ENCODE measurements around the gene RNPC3. TPM values are rescaled to one million over a fixed set of nuclear protein-coding genes. Genes with fewer than 3 reads are reported as not detected.

The RNPC3 gene
- total RNA-seq, 1 experiment from 2014 or later, result 16.4 TPM

DNA sequence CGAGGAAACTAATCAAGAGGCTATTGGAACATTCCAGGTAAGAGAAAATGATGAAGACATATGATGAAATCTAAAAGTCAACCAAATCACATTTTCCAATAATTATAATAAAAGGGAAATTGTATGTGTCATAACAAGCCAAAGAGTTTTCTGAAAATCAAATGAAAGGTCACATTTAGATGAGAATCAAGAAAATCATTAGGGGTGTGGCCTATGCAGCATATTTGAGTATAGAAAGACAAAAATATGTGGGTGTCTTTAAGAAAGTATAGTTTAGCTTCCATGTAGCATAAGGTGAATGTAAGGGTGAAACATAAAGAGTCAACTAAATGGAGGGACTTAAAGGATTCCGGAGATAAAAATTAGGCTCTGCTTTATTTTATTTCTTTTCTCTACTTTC lies 9.2 kb upstream of the RNPC3 start (continued):
- TF ChIP-seq JAZF1 (CRISPR knock-in tag; IDR thresholded peaks at IDR 0.05), result no peak
- no peak for TF ChIP-seq CREB1 (CRISPR knock-in tag; IDR thresholded peaks at IDR 0.05)
- TF ChIP-seq CREM (CRISPR knock-in tag; IDR thresholded peaks at IDR 0.05), result no peak
- TF ChIP-seq GRHL2 (CRISPR knock-in tag; IDR thresholded peaks at IDR 0.05; ENCODE audit: insufficient replicate concordance, severe bottlenecking), result no peak
- TF ChIP-seq, protein P1, sequence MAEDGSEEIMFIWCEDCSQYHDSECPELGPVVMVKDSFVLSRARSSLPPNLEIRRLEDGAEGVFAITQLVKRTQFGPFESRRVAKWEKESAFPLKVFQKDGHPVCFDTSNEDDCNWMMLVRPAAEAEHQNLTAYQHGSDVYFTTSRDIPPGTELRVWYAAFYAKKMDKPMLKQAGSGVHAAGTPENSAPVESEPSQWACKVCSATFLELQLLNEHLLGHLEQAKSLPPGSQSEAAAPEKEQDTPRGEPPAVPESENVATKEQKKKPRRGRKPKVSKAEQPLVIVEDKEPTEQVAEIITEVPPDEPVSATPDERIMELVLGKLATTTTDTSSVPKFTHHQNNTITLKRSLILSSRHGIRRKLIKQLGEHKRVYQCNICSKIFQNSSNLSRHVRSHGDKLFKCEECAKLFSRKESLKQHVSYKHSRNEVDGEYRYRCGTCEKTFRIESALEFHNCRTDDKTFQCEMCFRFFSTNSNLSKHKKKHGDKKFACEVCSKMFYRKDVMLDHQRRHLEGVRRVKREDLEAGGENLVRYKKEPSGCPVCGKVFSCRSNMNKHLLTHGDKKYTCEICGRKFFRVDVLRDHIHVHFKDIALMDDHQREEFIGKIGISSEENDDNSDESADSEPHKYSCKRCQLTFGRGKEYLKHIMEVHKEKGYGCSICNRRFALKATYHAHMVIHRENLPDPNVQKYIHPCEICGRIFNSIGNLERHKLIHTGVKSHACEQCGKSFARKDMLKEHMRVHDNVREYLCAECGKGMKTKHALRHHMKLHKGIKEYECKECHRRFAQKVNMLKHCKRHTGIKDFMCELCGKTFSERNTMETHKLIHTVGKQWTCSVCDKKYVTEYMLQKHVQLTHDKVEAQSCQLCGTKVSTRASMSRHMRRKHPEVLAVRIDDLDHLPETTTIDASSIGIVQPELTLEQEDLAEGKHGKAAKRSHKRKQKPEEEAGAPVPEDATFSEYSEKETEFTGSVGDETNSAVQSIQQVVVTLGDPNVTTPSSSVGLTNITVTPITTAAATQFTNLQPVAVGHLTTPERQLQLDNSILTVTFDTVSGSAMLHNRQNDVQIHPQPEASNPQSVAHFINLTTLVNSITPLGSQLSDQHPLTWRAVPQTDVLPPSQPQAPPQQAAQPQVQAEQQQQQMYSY (CRISPR knock-in tag; IDR thresholded peaks at IDR 0.05), result no peak
- no peak for TF ChIP-seq TP53 (CRISPR knock-in tag; IDR thresholded peaks at IDR 0.05)
- TF ChIP-seq, protein P2, sequence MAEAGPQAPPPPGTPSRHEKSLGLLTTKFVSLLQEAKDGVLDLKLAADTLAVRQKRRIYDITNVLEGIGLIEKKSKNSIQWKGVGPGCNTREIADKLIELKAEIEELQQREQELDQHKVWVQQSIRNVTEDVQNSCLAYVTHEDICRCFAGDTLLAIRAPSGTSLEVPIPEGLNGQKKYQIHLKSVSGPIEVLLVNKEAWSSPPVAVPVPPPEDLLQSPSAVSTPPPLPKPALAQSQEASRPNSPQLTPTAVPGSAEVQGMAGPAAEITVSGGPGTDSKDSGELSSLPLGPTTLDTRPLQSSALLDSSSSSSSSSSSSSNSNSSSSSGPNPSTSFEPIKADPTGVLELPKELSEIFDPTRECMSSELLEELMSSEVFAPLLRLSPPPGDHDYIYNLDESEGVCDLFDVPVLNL (CRISPR knock-in tag; IDR thresholded peaks at IDR 0.05; ENCODE audit: borderline replicate concordance, low read depth), result no peak
- TF ChIP-seq ETV6 (CRISPR knock-in tag; IDR thresholded peaks at IDR 0.05), result no peak
- TF ChIP-seq, protein P3, sequence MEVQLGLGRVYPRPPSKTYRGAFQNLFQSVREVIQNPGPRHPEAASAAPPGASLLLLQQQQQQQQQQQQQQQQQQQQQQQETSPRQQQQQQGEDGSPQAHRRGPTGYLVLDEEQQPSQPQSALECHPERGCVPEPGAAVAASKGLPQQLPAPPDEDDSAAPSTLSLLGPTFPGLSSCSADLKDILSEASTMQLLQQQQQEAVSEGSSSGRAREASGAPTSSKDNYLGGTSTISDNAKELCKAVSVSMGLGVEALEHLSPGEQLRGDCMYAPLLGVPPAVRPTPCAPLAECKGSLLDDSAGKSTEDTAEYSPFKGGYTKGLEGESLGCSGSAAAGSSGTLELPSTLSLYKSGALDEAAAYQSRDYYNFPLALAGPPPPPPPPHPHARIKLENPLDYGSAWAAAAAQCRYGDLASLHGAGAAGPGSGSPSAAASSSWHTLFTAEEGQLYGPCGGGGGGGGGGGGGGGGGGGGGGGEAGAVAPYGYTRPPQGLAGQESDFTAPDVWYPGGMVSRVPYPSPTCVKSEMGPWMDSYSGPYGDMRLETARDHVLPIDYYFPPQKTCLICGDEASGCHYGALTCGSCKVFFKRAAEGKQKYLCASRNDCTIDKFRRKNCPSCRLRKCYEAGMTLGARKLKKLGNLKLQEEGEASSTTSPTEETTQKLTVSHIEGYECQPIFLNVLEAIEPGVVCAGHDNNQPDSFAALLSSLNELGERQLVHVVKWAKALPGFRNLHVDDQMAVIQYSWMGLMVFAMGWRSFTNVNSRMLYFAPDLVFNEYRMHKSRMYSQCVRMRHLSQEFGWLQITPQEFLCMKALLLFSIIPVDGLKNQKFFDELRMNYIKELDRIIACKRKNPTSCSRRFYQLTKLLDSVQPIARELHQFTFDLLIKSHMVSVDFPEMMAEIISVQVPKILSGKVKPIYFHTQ (CRISPR knock-in tag; IDR thresholded peaks at IDR 0.05), result no peak
- TF ChIP-seq, protein P4, sequence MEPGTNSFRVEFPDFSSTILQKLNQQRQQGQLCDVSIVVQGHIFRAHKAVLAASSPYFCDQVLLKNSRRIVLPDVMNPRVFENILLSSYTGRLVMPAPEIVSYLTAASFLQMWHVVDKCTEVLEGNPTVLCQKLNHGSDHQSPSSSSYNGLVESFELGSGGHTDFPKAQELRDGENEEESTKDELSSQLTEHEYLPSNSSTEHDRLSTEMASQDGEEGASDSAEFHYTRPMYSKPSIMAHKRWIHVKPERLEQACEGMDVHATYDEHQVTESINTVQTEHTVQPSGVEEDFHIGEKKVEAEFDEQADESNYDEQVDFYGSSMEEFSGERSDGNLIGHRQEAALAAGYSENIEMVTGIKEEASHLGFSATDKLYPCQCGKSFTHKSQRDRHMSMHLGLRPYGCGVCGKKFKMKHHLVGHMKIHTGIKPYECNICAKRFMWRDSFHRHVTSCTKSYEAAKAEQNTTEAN (CRISPR knock-in tag; IDR thresholded peaks at IDR 0.05), result no peak
- no peak for TF ChIP-seq ZNF138 (CRISPR knock-in tag; conservative IDR thresholded peaks at IDR 0.05)
- TF ChIP-seq, protein P5, sequence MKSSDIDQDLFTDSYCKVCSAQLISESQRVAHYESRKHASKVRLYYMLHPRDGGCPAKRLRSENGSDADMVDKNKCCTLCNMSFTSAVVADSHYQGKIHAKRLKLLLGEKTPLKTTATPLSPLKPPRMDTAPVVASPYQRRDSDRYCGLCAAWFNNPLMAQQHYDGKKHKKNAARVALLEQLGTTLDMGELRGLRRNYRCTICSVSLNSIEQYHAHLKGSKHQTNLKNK (CRISPR knock-in tag; IDR thresholded peaks at IDR 0.05), result no peak
- no peak for TF ChIP-seq ELF4 (CRISPR knock-in tag; IDR thresholded peaks at IDR 0.05; ENCODE audit: low read depth)

DNA sequence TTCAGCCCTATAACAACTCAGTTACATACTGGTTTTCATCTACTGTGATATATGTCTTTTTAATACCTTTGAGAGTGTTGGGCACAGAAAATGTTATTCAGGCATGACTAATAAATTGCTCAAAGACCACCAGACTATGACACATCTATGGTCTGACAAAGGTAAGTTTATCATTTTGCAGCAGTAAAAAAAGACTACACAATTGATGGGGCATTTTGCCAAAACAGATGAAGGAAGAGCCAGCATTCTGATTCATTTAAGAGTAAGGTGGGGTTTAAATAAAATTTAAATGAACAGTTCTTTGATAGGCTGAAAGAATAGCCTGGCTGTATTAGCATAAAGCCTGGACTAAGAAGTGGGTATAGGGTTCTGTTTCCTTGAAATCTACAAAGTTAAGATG lies 8.8 kb upstream of the RNPC3 start:
- CTCF ChIA-PET, result no interaction called here
- Mint-ChIP-seq H3K27ac (no peak overlapping the region), H3K36me3 (no peaks in the 10 kb centered on the region), H3K4me3 (no peak overlapping the region), H3K4me1 (0 out of 2 replicates have a peak, but pooled peaks cover 4% of the 10 kb centered on the region), H3K27me3 (ENCODE audit: low read depth) (no peaks in the 10 kb centered on the region), H3K9me3 (peaks cover 4% of the 10 kb centered on the region)
- DNase-seq (ENCODE audit: low spot score) (no peak), ATAC-seq (no peak)
- POLR2A ChIA-PET, result no interaction called here
- TF ChIP-seq, protein P6, sequence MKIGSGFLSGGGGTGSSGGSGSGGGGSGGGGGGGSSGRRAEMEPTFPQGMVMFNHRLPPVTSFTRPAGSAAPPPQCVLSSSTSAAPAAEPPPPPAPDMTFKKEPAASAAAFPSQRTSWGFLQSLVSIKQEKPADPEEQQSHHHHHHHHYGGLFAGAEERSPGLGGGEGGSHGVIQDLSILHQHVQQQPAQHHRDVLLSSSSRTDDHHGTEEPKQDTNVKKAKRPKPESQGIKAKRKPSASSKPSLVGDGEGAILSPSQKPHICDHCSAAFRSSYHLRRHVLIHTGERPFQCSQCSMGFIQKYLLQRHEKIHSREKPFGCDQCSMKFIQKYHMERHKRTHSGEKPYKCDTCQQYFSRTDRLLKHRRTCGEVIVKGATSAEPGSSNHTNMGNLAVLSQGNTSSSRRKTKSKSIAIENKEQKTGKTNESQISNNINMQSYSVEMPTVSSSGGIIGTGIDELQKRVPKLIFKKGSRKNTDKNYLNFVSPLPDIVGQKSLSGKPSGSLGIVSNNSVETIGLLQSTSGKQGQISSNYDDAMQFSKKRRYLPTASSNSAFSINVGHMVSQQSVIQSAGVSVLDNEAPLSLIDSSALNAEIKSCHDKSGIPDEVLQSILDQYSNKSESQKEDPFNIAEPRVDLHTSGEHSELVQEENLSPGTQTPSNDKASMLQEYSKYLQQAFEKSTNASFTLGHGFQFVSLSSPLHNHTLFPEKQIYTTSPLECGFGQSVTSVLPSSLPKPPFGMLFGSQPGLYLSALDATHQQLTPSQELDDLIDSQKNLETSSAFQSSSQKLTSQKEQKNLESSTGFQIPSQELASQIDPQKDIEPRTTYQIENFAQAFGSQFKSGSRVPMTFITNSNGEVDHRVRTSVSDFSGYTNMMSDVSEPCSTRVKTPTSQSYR (CRISPR knock-in tag; IDR thresholded peaks at IDR 0.05), result no peak
- TF ChIP-seq, protein P7, sequence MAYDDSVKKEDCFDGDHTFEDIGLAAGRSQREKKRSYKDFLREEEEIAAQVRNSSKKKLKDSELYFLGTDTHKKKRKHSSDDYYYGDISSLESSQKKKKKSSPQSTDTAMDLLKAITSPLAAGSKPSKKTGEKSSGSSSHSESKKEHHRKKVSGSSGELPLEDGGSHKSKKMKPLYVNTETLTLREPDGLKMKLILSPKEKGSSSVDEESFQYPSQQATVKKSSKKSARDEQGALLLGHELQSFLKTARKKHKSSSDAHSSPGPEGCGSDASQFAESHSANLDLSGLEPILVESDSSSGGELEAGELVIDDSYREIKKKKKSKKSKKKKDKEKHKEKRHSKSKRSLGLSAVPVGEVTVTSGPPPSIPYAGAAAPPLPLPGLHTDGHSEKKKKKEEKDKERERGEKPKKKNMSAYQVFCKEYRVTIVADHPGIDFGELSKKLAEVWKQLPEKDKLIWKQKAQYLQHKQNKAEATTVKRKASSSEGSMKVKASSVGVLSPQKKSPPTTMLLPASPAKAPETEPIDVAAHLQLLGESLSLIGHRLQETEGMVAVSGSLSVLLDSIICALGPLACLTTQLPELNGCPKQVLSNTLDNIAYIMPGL (CRISPR knock-in tag; IDR thresholded peaks at IDR 0.05), result no peak
- TF ChIP-seq, protein P8, sequence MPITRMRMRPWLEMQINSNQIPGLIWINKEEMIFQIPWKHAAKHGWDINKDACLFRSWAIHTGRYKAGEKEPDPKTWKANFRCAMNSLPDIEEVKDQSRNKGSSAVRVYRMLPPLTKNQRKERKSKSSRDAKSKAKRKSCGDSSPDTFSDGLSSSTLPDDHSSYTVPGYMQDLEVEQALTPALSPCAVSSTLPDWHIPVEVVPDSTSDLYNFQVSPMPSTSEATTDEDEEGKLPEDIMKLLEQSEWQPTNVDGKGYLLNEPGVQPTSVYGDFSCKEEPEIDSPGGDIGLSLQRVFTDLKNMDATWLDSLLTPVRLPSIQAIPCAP (CRISPR knock-in tag; IDR thresholded peaks at IDR 0.05), result no peak
- TF ChIP-seq, protein P1 (CRISPR knock-in tag; IDR thresholded peaks at IDR 0.05), result no peak
- TF ChIP-seq ETV6 (CRISPR knock-in tag; IDR thresholded peaks at IDR 0.05) (no peak), ATF1 (CRISPR knock-in tag; IDR thresholded peaks at IDR 0.05) (no peak)
